HepG2 (cell line): ENCODE data around the gene LMTK2. TPM values are rescaled to one million over a fixed set of nuclear protein-coding genes. Genes with fewer than 3 reads are reported as not detected.

ENCODE experiments used
- BHLHE40 ChIP-seq: IDR thresholded peaks from 2 replicates; pipeline ENCODE4 v1.6.1; 2011; ENCODE audit warnings: low read length, improper control_type of control experiment
- EED ChIP-seq: sonication (generic); formaldehyde crosslinking; IDR thresholded peaks from 2 replicates; pipeline ENCODE4 v1.5.0; 2020; ENCODE audit warnings: mild to moderate bottlenecking, missing genetic modification reagents
- JUND ChIP-seq: sonication (generic); formaldehyde crosslinking; IDR thresholded peaks from 2 replicates; pipeline ENCODE4 v1.8.0; 2022; ENCODE audit warnings: mild to moderate bottlenecking, missing genetic modification reagents
- KLF16 ChIP-seq, 2 experiments: sonication (generic) in 1 of 2; formaldehyde crosslinking in 1 of 2; IDR thresholded peaks; 2 replicates each; pipeline versions ENCODE4 v1.6.1 to v1.8.0; 2016 to 2023; ENCODE audit warnings: missing genetic modification reagents in 2 of 2, missing compliant biosample characterization in 1 of 2
- NR1H2 ChIP-seq: sonication (generic); formaldehyde crosslinking; IDR thresholded peaks from 2 replicates; pipeline ENCODE4 v1.8.1; 2022; ENCODE audit warnings: low read depth, missing genetic modification reagents, borderline replicate concordance
- PCBP2 ChIP-seq: fragments of 200-400 bp; formaldehyde crosslinking; optimal IDR thresholded peaks from 2 replicates; pipeline ENCODE3; 2018; ENCODE audit warnings: low read length, low read depth; ENCODE audit not compliant: poor library complexity, severe bottlenecking
- RBM22 ChIP-seq: fragments of 200-400 bp; formaldehyde crosslinking; optimal IDR thresholded peaks from 2 replicates; pipeline ENCODE3; 2017; ENCODE audit warnings: mild to moderate bottlenecking, low read length, moderate library complexity
- SALL1 ChIP-seq: sonication (generic); formaldehyde crosslinking; IDR thresholded peaks from 2 replicates; pipeline ENCODE4 v1.8.0; 2022; ENCODE audit warnings: mild to moderate bottlenecking, missing genetic modification reagents
- SIN3A ChIP-seq: IDR thresholded peaks from 2 replicates; pipeline ENCODE4 v1.6.1; 2011; ENCODE audit warnings: low read depth, mild to moderate bottlenecking, control low read depth, low read length, borderline replicate concordance
- SP140L ChIP-seq: sonication (generic); formaldehyde crosslinking; IDR thresholded peaks from 2 replicates; pipeline ENCODE4 v1.4.0; 2020; ENCODE audit warnings: missing genetic modification reagents, borderline replicate concordance
- ZNF10 ChIP-seq: sonication (generic); formaldehyde crosslinking; IDR thresholded peaks from 2 replicates; pipeline ENCODE4 v1.4.0; 2020; ENCODE audit warnings: mild to moderate bottlenecking, low read depth, missing genetic modification reagents, borderline replicate concordance
- ZNF496 ChIP-seq: sonication (generic); formaldehyde crosslinking; IDR thresholded peaks from 2 replicates; pipeline ENCODE4 v1.8.1; 2023; ENCODE audit warnings: mild to moderate bottlenecking, moderate library complexity, missing genetic modification reagents; ENCODE audit not compliant: insufficient replicate concordance
- ZNF562 ChIP-seq: sonication (generic); formaldehyde crosslinking; IDR thresholded peaks from 2 replicates; pipeline ENCODE4 v1.8.0; 2022; ENCODE audit warnings: missing genetic modification reagents, borderline replicate concordance
- polyA plus RNA-seq, 8 experiments: library from polyadenylated mRNA; depleted of rRNA in 3 of 8; stranded (reverse) in 7 of 8; unstranded in 1 of 8; fragments of >200 nt; fragmentation: Illumina TruSeq in 4 of 8; extraction: Trizol in 4 of 8; gene quantifications; 2 replicates each; pipeline versions ENCODE4 v1.2.1 to v1.2.3, GENCODE V29; 2011 to 2016; ENCODE audit warnings: low read depth in 4 of 8, missing spikeins in 1 of 8, mixed read lengths in 1 of 8; ENCODE audit not compliant: insufficient read depth in 1 of 8
- total RNA-seq, 5 experiments: library from RNA; depleted of rRNA; stranded (reverse); fragments of >200 nt; fragmentation: Illumina TruSeq; extraction: Trizol; gene quantifications; 2 replicates each; pipeline ENCODE4 v1.2.3, GENCODE V29; 2016; ENCODE audit warnings: low read depth in 1 of 5
- TF ChIP-seq, protein P1 (sequence below), 2 experiments: IDR thresholded peaks; 2 replicates each; pipeline ENCODE4 v1.6.1; 2011 to 2012; ENCODE audit warnings: low read length in 2 of 2, borderline replicate concordance in 1 of 2, low read depth in 1 of 2, mild to moderate bottlenecking in 1 of 2, moderate library complexity in 1 of 2
- TF ChIP-seq, protein P2 (sequence below): sonication (generic); formaldehyde crosslinking; IDR thresholded peaks from 2 replicates; pipeline ENCODE4 v1.4.0; 2020; ENCODE audit warnings: missing genetic modification reagents
- TF ChIP-seq, protein P3 (sequence below): sonication (generic); formaldehyde crosslinking; IDR thresholded peaks from 2 replicates; pipeline ENCODE4 v1.4.0; 2020; ENCODE audit warnings: mild to moderate bottlenecking, missing genetic modification reagents

Gene LMTK2
- total and polyA plus RNA-seq, 2 of the 13 experiments (the other 11 are each of a cell fraction or from before 2014, with no cell fraction given) = 9.5 to 11.7 TPM

DNA sequence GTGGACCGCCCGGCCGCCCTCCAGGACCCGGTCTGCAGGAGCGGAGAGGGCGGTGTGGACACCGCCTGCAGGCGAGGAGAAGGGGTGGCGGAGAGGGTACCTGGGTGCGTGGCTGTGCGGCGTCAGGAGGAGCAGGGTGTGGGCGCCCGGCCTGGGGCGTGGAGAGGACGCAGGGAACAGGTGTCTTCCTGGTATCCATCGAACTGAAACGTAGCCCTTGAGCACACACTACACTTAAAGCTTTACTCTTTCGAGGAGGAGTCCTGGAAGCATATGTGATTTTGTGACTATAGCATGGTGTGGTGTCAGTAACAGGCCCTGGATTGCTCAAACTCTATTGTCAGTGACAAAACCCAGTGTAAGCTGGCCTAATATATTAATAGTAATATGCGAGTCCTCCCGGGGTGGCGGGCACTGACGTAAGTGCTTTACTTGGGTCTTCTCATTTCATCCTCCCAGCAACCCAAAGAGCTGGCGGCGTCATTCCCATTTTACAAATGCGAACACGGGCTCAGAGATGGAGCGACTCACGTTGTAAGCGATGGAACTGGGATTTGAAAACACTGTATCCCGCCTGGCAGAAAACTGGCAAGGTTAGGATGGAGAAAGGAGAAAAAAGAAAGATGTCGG is 145.9 kb downstream of the LMTK2 start (continued):
- TF ChIP-seq, protein P1, sequence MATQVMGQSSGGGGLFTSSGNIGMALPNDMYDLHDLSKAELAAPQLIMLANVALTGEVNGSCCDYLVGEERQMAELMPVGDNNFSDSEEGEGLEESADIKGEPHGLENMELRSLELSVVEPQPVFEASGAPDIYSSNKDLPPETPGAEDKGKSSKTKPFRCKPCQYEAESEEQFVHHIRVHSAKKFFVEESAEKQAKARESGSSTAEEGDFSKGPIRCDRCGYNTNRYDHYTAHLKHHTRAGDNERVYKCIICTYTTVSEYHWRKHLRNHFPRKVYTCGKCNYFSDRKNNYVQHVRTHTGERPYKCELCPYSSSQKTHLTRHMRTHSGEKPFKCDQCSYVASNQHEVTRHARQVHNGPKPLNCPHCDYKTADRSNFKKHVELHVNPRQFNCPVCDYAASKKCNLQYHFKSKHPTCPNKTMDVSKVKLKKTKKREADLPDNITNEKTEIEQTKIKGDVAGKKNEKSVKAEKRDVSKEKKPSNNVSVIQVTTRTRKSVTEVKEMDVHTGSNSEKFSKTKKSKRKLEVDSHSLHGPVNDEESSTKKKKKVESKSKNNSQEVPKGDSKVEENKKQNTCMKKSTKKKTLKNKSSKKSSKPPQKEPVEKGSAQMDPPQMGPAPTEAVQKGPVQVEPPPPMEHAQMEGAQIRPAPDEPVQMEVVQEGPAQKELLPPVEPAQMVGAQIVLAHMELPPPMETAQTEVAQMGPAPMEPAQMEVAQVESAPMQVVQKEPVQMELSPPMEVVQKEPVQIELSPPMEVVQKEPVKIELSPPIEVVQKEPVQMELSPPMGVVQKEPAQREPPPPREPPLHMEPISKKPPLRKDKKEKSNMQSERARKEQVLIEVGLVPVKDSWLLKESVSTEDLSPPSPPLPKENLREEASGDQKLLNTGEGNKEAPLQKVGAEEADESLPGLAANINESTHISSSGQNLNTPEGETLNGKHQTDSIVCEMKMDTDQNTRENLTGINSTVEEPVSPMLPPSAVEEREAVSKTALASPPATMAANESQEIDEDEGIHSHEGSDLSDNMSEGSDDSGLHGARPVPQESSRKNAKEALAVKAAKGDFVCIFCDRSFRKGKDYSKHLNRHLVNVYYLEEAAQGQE (IDR thresholded peaks at IDR 0.05; ENCODE audit: borderline replicate concordance in 1 of 2, low read depth in 1 of 2, low read length in 2 of 2) = no peak
- TF ChIP-seq RBM22 (no peak), EED (CRISPR knock-in tag) (no peak), BHLHE40 (no peak), SALL1 (CRISPR knock-in tag) (peak; percentile 46; the same call in 1 of the 2 replicates), JUND (CRISPR knock-in tag) (no peak), SP140L (CRISPR knock-in tag) (no peak), ZNF496 (no peak), KLF16 (CRISPR knock-in tag; IDR thresholded peaks at IDR 0.05) (no peak), PCBP2 (no peak), SIN3A (no peak), NR1H2 (no peak), ZNF562 (CRISPR knock-in tag) (no peak), ZNF10 (CRISPR knock-in tag) (no peak)
- TF ChIP-seq, protein P2, sequence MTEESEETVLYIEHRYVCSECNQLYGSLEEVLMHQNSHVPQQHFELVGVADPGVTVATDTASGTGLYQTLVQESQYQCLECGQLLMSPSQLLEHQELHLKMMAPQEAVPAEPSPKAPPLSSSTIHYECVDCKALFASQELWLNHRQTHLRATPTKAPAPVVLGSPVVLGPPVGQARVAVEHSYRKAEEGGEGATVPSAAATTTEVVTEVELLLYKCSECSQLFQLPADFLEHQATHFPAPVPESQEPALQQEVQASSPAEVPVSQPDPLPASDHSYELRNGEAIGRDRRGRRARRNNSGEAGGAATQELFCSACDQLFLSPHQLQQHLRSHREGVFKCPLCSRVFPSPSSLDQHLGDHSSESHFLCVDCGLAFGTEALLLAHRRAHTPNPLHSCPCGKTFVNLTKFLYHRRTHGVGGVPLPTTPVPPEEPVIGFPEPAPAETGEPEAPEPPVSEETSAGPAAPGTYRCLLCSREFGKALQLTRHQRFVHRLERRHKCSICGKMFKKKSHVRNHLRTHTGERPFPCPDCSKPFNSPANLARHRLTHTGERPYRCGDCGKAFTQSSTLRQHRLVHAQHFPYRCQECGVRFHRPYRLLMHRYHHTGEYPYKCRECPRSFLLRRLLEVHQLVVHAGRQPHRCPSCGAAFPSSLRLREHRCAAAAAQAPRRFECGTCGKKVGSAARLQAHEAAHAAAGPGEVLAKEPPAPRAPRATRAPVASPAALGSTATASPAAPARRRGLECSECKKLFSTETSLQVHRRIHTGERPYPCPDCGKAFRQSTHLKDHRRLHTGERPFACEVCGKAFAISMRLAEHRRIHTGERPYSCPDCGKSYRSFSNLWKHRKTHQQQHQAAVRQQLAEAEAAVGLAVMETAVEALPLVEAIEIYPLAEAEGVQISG (CRISPR knock-in tag) = no peak; the same call in 1 of the 2 replicates
- TF ChIP-seq, protein P3, sequence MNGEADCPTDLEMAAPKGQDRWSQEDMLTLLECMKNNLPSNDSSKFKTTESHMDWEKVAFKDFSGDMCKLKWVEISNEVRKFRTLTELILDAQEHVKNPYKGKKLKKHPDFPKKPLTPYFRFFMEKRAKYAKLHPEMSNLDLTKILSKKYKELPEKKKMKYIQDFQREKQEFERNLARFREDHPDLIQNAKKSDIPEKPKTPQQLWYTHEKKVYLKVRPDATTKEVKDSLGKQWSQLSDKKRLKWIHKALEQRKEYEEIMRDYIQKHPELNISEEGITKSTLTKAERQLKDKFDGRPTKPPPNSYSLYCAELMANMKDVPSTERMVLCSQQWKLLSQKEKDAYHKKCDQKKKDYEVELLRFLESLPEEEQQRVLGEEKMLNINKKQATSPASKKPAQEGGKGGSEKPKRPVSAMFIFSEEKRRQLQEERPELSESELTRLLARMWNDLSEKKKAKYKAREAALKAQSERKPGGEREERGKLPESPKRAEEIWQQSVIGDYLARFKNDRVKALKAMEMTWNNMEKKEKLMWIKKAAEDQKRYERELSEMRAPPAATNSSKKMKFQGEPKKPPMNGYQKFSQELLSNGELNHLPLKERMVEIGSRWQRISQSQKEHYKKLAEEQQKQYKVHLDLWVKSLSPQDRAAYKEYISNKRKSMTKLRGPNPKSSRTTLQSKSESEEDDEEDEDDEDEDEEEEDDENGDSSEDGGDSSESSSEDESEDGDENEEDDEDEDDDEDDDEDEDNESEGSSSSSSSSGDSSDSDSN (CRISPR knock-in tag) = no peak; the same call in 1 of the 2 replicates
